HG02973 (cell line): ENCODE results near the gene SREBF2.

Source experiments
- ATAC-seq: cut with Tn5 transposase; IDR thresholded peaks from one replicate; pipeline ENCODE4 v1.9.1; 2021; ENCODE audit warnings: moderate library complexity; ENCODE audit not compliant: unreplicated experiment

The SREBF2 gene

DNA sequence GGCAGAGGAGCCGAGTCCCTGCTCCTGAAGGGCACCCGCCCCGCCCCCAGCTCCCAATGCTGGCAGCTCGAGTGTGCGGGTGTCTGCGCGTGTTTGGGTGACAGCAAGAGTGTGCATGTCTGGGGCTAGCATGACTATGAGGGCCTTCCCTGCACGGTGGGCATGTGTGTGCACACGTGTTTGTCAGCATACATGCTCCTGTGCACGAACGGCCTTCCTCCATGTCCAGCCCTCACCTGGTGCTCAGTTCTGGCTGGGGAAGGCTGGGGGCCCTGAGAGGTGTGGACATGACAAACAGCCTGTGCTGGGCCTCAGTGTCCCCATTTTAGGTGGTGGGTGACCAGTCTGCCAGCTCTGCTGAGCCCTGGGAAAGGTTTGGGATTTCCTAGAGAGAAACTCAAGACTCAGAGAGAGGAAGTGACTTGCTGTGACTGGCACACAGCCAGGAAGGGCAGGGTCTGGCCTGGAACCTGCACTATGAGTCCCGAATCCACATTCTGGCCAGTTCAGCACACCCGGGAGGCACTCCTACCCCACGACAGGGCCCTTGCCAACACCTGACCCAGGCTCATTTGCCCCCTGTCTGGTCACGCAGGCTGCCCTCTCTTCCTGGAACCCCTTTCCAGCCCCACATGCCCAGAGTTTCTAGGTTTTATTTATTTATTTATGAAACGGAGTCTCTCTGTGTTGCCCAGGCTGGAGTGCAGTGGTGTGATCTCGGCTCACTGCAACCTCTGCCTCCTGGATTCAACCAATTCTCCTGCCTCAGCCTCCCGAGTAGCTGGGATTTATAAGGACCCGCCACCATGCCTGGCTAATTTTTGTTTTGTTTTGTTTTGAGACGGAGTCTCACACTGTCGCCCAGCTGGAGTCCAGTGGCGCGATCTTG is 85.2 kb downstream of the SREBF2 start:
- ATAC-seq: no peak

DNA sequence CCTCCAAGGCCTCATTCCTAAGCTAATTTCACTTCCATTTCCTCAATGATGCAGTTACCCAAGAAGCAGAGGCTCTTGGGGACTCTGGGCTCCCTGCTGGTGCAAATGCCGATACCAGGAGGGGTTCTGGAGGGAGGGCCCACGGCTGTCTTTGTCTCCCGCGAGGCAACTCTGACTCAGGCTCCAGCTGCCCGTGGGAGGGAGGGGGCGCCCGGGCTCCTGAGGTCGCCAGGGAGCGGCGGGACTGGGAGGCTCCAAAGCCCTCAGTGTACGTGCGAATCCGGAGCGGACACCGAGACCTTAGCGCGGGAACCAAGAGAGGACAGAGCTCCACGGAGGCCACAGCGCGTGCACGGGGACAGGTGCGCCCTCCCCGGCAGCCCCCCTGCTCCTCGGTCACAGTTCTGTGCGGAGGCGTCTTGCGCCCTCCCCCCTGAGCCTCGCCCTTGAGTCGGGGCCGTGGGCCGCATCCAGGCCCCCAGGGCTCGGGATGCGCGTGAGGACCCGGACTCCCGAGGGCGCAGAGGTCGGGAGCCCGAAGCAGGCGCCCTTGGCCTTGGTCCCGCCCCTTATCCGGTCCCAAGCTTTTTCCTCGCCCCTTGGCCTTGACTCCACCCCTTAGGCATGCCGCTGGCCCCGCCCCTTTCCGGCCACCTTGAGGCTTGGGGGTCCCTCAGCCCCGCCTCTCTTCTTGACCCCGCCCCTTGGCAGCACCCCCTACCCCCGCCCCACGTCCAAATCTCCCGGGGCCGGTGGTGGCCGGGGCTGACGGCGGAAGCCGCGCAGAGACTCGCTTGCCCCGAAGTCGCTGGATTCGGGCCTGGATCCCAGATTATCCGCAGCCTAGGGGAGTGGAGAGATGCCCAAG is 86.7 kb downstream of the SREBF2 start:
- peak; percentile 44 for ATAC-seq

DNA sequence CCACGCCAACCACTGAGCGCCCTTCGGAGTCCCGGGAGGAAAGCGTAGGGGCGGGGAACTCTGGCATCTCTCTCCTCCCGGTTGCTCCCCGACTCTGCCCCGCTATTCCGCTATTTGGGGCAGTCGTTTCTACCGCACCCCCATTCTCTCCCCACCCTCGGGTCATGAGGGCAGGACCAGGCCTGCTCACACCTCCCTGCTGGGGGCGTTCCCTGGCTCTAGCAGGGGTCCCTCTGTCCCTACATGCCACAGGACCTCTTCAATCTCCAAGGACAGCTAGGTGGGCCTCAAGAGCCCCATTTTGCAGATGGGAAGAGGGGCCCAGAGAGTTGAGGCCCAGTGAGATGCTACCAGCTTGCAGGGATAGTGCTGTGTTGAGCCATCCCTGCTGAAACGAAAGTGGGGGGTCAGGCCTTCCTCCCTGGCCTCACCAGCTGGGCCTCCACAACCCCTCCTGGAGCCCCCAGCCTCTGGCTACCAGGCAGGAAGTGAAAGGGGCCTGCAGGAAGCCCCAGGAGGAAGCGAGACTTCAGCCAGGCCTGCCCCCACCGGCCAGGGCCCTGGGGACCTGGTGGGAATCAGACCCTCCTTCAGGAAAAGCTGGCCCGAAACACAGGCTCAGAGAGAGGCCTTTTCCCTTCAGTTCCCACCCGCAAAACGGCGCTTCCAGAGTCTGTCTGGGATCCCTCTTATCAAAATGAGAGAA is 87.5 kb downstream of the SREBF2 start:
- peak; percentile 20 for ATAC-seq

DNA sequence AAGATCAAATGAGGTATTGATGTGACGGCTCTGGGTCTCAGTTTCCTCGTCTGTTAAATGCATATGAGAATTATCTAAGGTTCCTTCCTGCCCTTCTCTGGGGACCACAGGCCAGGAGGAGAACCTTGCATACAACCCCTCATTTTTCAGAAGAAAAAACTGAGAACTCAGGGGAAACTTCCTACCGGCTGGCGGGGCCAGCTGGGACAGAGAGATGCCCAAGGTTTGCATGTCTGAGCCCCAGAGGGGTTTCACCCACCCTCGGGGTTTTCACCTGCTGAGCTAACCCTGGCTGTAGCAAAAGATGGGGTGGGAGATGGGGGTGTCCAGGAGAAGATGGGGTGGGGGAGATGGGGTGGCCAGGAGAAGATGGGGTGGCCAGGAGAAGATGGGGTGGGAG is 89.4 kb downstream of the SREBF2 start:
- no peak for ATAC-seq

DNA sequence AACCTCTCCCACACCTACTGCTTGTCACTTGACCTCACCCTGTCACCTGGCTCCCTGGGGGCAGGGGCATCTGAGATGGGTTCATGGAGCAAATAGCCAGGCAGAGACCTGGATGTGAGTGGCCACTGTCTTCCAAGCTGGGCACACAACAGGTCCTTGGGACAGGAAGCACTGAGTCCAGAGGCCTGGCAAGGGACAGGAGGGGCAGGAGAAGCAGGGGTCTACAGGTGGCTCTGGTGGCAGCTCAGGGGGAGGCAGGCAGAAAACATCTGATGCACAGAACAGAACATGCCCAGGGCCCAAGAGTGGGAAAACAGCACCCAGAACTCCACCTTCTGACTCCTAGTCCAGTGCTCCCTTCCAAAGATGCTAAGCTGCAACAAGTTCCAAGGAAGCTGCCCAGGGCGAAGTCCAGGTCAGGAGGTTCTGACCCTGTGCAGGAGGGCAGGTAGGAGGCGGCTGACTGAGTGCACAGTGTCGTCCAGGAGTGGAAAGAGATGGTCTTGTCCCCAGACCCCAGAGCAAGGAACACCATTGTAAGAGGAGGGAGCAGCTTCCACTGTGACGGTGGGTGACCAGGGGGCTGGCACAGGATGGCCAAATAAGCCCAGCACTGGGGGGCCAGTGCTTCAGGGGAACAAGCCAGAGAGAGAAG is 90.2 kb downstream of the SREBF2 start:
- no peak for ATAC-seq

DNA sequence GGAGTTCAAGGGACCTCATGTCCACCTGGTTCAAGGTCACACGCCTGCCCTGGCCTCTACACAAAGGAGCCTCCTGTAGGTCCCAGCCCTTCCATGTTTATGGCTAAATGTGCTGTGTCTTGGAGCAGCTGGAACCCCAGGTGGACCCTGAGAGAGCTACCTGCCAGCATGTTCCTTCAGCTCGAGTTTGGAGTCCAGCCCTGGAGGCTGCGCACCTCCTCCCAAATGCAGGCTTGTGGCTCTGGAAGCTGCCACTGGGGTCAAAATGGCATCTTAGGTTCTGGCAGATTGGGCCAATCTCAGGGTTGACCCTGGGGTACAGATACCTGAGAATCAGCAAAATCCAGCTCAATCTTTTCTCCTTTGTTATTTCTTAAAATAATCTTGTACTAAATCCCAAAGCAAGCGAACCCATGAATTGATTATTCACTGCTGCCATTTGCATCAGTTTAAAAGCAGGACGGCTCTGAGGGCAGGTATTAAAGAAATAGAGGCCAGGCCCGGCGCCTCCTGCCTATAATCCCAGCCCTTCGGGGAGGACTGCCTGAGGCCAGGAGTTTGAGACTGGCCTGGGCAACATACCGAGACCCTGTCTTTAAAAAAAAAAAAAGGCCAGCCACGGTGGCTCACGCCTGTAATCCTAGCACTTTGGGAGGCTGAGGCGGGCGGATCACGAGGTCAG is 90.8 kb downstream of the SREBF2 start:
- no peak for ATAC-seq

DNA sequence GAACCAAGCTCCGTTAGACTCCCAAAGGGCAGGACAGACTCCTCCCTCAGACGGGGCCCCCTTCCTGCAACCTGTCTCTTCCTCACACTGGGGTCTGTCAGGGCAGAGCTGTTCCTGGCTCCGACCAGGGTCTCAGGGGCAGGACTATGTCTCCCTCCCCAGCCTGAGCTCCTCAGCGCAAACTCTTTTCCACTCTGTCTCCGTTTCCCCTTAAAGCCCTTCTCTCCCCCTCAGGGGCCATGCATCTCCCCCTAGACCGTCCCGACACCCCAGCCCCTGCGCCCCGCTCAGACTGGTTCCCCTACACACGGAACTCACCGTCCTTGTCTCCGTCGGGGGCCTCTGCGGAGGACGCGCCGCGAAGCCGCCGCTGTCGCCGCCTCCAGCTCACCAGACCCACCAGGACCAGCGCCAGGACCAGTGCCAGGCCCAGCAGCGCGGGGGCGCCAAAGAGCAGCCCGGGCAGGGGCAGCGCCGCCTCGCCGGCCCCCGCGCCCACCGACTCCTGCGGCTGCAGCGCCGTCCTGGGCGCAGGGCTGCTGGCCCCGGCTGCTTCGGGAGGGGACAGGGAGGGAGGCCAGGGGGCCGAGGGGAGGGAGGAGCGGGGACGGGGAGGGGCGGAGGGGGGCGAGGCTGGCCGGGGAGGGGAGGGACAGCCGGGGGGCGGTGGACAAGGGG is 93.0 kb downstream of the SREBF2 start:
- peak; percentile 37 for ATAC-seq

DNA sequence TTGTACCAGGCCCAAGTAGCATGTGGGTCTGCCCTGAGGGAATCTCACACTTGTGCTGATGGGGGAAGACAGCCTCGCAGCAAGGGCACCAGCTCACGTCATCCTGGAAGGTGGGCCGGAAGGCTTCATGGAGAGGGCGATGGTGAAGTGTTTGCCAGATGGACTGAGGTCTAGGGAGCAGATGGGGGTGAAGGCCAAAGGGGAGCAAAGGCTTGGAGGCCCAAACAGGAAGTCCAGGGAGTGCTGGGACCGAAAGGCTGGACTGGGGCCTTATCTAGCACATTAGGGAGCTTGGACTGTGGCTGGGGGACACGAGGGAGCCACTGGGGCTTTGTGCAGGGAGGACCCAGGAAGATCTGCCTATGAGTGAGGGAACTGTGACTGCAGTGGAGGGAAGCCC is 94.9 kb downstream of the SREBF2 start:
- ATAC-seq: no peak

DNA sequence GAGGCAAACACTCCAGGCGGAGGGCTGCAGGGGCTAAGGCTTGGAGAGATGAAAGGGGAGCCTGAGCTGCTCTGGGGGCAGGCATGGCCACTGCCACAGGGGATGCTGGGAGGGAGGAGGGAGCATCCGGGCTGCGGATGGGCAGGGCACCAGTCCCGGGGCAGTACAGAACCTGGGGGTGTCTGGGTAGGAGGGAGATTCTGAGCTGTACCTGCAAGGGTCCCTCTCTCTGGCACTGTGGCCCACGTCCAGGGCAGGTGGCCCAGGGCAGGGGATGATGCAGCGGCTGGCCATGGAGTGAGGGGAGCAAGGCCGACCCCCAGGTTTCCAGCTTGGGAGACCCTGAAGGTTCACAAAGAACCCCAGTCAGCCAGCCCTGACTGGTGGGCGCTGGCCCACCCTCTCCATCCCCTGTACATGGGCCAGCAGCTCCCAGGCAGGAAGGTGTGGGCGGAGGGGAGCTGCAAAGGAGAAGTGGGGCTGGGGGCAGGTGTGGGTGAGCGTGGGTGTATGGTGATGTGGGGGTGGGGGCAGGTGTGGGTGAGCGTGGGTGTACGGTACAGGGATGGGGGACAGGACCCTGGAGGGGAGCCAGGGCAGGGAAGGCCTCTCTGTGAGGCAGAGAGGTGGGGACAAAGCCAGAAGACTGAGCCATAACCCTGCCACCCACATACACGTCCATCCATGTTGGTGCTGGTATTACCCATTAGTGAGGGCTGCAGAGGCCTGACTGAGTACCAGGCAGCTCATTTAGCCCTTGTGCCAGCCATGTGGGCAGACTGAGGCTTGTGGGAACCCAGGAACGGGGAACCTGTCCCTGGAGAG is 95.9 kb downstream of the SREBF2 start:
- no peak for ATAC-seq

DNA sequence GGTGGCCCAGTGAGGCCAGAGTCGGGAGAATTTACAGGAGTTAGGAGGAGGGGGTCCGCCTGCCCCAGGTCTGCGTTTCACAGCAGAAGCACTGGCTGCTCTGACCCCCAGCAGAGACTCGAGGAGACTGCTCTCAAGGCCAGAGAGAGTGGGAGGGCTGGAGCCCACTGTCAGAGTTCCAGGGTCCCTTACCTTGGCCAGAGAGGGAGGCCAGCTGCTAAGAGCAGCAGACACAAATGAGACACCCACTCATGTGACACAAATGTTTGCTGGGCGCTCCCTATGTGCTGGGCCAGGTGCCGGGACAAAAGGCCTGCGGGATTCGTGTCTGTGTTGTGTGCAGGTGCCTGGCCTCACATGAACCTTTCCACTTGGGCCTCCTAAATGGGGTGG is 96.5 kb downstream of the SREBF2 start:
- ATAC-seq: no peak

DNA sequence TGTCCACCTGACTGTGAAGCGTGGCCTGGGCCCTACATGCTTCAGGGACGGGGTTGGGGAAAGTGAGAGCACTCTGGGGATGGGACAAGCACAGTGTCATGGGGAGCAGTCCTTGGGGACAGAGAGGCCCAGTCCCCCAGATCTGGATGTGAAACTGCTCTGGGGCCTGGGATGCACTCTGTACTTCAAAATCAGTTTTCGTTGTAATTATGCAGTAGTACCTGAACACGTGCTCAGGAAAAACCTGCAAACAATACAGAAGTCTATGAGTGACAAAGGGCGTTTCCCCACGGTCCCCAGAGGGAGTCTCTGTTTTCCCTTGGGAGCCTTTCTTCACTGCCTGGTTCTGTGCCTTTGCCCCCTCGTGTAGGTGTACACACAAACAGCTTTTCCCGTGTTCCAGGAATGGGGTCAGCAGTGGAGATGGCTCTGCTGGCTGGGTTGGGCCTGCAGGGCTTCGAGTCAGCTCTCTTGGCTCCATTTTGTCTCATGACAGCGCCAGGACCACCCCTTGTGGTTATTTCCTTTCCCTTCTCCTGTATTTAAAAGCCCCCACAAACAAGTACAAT is 98.9 kb downstream of the SREBF2 start:
- ATAC-seq: no peak

DNA sequence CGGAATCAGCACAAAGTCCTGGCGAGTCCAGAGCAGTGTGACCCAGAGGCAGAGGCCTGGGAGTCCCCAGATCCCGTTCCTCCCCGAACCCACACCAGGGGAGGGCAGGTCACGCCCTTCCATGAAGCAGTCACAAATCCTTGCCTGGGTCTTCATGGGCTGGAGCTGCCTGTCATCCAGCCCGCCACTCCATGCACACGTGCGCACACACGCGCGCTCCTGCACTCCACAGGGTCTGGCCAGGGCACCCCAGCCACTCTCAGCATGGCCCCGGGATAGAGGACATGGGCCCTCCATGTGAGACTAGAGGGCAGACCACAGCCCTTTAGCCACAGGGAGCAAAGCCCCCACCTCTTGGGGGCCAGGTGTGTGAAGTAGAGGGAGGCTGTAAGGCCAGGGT is 99.4 kb downstream of the SREBF2 start:
- ATAC-seq: no peak

DNA sequence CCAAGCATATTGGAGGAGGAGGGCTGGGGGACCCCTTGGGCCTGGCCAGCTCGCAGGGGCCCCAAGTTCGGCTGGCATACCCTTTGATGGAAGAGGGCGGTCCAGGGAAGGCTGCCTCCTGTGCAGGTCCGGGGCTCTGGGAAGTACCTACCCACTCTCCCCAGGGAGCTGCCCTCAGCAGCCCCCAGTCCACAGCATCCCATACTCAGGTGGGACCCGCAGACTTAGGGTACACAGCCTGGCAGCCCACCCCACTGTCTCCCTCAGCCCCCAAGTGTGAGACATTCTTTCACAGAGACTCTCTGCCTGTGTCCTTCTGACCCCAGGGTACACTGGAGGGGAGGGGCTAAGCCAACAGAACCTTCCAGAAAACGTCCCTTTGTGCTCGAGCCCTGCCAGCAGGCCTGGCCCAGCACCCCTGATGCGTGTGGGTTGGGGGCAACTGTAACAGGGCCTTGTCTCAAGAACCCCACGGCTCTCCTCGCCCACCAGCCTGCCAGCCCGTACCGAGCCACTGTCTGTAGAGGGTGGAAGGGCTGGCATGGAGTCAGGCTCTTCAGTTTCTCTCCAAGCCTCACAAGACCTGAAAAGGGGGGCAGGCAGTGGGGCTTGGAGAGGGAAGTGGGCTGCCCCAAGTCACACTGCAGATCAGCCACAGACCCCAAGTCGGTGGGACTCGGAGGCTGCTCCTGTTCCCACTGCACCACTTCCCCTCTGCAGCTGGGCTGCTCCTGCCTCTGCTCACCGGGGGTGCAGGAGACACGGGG is 100.7 kb downstream of the SREBF2 start:
- no peak for ATAC-seq

DNA sequence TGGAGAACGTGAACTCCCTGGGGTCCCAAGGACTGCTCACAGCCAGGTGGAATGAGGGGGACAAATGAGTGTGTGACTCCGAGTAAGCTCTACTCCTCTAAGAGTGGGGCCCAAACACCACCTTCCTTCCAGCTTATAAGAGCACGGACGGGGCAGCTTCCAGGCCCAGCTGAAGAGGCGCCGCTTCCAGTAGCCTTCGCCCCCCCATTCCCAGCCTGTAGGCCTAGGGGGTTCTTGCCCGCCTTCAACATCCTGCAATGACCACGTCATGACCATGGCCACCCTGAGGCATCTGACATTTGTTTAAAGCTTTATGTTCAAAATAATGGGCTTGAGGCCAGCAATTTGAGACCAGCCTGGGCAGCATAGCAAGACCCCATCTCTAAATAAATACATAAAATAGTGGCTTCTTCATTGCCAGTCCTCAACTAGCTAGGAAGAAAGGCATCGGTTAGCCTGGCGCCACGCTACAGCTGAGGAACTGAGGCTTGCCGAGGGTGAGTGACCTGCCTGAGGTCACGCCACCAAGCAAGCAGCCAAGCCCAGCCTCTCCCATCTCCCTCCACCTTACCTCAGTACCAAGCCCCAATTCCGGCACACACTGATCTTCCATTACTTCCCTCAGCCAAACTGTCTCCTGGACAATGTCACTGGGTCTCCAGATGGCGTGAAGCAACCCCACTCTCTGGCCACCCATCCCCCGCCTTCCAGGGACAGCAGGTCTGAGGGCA is 101.5 kb downstream of the SREBF2 start:
- ATAC-seq: no peak

DNA sequence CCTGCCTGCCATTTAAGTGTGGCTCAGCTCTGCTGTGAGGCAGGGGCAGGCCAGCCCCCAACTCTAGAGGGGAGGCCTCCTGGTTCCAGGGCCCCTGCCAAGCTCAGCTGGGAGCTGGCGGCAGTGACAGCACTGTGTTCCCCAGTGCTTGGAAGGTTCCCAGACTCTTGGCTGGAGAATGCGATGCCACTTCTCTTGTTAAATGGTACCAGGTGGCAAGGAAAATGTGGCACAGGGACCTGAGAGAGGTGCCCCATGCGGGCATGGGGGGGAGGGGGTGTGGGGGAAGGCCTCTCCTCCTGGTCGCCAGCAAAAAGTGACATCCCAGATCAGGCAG is 102.1 kb downstream of the SREBF2 start:
- ATAC-seq: no peak

DNA sequence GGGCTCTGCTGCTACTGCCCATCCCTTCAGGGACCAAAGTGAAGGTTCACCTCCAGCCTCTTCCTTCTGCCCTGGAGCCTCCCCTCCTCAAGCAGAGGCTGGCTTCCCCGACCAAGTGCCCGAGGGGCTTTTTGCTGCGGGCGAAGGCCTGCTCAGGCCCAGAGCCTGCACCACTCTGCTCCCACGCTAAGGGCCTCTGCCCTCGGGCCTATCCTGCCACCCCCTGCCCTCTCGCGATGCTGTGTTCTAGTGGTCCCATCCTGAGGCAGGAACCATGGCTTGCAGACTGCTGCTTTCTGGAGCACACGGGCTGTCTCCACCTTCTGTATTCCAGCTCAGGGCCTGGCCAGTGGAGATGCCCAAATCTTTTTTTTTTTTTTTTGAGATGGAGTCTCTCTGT is 102.6 kb downstream of the SREBF2 start:
- ATAC-seq: no peak

DNA sequence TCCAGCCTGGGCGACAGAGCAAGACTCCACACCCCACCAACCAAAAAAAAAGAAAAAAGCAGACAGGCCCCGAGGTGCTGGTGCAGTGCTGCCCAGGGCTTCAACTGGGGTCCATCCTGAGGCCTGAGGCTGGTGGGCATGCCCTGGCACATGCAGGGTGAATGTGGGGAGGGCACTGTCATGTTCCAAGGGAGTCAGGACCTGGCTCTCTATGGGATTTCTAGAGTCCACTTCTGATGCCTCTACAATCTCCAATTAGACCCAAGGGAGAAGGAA is 103.9 kb downstream of the SREBF2 start:
- no peak for ATAC-seq
